NOMO-1 treated with dmso at 0.1 percent for 144 hours (cell line): ENCODE data around the gene CACNA1D.

Experiments used
- DNase-seq: peaks from one replicate; lab custom pipeline; 2025; ENCODE audit not compliant: unreplicated experiment; lab: John Stamatoyannopoulos, UW

The CACNA1D gene

DNA sequence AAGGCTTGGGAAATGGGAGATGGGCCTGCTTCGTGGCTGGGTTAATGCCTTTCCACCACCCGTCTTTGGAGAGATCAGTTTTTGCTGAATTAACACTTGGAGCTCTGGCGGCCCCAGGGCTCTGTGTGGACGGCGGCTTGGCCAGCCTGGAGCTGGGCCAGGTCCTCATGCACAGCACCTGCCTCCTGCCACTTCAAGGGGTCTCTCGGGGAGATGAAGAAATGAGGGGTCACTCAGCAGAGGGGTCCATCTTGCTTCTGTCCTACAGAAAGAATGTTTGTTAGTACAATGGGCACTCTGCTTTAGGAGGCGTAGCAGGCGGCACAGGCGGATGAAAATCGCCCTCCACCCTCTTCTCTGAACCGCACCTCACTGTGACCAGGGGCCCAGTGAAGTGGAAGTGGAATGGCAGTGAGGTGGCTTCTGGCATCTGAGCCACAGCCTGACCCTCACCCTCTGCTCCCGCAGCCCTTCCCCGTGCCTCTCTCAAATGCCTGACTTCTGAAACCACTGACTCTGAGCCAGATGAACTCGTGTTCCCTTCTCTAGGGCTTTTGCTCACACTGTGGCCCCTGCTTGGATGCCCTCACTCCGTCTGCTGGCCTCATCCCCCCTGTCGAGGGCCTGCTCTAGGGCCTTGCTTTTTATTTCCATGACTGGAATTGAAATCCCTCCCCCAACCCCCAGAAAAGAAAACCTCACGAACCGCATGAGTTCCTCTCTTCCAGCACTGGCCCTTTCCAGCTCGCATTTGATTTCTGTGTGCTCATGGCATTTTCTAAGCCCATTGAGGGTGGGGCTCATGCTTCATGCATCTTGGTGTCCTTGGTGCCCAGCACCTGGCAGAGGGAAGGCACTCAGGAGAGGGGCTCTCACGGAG, 309.6 kb downstream of the CACNA1D start:
- no peak for DNase-seq

DNA sequence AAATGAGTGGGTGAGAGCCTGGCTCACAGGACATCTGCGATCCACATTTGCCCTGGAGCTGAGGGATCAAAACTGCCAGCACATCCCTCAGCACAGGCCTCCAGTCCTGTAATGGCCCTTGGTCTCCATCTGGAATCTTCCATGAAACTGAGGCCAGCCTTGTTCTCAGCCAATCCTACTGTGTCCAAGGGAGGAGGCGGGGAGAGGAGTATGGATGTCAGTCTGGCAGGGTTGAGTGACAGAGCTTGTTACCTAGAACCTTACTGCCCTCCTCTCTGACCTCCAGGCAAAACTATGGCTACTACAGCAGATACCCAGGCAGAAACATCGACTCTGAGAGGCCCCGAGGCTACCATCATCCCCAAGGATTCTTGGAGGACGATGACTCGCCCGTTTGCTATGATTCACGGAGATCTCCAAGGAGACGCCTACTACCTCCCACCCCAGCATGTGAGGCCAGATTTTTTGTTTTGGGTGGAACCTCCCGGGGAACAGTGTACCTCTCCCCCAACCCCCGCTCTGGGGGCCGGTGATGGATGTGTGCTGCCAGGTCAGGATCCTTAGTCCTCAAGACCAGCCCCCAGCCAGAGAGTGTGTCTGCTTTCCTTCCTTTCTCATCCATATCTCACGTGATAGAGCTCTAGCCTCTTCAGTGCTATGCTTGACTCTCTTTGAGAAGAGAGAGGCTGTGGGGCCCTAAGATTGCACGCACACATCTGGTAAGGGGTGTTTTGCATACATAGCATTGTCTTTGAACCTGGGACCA, 310.5 kb downstream of the CACNA1D start:
- DNase-seq = no peak

- no peak for DNase-seq
Measured at GRCh38 chr3:53805463-53806159, 311.2 kb downstream of the CACNA1D start.

DNA sequence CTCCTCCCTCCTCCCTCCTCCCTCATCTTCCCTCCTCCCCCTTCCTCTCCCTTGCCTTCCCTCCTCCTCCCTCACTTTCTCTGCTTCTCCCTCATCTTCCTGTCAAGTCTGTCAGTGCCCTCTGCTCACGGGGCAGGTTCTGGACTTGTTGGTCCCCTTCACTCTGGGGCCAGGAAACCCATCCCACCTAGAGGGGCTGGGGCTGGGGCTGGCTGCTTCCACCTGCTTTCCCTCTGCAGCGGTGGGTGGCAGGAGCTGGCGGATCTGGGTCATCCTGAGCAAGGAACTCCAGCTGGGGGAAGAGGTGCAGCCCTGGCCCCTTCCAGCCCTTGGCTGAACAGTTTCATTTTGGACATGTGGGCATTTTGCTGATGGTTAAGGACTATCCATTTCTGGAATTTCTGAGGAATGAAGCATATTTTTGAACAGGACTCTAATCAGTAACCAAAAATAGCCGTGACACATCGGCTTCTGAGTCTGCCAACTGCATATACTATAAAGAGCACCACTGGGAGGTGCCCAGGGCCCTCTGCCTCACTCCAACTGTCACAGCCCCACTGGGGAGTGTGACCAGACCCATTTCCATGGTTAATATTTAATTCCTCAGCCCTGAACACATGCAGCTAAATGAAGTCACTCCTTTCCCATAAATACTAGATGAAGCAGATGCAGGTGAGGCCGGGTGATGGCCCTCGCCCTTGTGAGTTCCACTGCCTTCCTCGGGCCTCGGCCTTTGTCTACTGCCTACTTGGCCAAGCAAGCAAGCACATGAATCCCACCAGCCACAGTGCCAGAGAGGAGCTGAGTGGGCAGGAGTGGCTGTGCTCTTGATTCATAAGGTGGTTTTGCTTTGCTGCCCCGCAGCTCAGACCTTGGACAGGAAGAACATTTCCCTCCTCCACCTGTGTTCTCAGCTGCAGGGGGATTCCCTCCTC, 312.0 kb downstream of the CACNA1D start:
- no peak for DNase-seq

DNA sequence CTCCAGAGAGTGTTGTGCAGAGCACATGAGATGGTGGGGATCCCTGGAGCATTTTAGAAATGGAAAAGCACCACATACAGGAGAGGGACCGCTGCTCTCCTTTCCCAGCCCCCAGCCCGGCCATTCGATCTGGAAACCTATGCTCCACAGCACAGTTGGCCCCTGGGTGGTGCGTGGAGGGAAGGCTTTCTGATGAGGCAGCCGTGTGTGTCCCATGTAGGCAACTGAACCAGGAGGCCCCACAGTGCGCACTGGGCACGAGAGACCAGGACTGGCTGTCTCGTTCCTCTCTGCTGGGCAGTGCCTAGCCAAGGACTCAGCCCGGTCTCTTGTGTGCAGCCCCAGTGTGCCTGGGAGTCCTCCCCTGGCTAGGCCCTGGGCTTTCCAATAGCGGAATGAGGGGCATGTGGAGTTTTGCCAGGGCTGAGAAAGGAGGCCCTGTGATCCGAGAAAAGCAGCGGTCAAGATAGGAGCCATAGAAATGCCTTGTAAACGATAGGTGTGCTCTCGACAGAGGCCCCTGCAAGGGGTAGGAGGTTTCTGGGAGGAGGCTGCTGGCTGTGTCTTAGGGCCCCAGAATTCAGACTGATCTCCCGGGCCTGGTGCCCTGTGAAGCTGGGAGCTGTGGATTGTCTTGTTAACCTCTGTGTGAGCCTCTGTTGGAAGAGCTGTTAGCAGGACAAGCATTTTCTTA, 312.9 kb downstream of the CACNA1D start:
- DNase-seq = no peak

DNA sequence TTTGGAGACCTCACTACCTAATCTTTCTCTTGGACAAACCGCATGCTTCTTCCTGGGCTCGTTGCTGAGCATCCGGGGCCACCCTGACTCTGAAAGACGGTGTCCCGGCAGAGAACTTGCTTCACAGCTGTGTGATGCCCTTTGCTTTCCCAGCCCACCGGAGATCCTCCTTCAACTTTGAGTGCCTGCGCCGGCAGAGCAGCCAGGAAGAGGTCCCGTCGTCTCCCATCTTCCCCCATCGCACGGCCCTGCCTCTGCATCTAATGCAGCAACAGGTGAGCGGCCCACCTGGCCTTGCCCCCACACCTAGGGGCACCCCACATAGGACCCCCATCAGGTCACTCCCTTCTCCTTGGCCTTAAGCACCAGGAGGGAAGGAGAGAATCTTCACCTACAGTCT, 314.1 kb downstream of the CACNA1D start:
- DNase-seq = no peak

DNA sequence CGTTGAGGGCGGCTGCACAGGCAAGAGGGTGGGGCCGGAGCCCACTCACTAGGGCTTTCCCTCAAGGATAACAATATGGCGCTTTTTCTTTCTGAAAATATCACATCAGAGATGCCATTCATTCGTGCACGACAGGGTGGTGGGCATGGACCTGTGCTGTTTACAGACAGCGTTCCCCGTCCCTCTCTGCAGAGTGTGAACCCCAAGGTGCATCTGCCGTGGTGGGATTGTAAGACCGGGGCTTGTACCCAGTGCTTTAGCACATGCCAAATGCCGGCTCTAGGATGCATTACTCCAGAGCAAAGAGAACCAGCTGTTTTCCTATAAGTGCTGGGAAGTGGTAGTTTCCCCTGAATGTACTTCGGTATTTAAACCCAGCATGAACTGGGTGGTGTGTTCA, 314.9 kb downstream of the CACNA1D start:
- no peak for DNase-seq

- DNase-seq = no peak
Measured at GRCh38 chr3:53809764-53810400, 315.5 kb downstream of the CACNA1D start.

DNA sequence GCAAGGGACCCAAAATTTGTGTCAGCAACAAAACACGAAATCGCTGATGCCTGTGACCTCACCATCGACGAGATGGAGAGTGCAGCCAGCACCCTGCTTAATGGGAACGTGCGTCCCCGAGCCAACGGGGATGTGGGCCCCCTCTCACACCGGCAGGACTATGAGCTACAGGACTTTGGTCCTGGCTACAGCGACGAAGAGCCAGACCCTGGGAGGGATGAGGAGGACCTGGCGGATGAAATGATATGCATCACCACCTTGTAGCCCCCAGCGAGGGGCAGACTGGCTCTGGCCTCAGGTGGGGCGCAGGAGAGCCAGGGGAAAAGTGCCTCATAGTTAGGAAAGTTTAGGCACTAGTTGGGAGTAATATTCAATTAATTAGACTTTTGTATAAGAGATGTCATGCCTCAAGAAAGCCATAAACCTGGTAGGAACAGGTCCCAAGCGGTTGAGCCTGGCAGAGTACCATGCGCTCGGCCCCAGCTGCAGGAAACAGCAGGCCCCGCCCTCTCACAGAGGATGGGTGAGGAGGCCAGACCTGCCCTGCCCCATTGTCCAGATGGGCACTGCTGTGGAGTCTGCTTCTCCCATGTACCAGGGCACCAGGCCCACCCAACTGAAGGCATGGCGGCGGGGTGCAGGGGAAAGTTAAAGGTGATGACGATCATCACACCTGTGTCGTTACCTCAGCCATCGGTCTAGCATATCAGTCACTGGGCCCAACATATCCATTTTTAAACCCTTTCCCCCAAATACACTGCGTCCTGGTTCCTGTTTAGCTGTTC, 316.9 kb downstream of the CACNA1D start:
- DNase-seq = no peak

DNA sequence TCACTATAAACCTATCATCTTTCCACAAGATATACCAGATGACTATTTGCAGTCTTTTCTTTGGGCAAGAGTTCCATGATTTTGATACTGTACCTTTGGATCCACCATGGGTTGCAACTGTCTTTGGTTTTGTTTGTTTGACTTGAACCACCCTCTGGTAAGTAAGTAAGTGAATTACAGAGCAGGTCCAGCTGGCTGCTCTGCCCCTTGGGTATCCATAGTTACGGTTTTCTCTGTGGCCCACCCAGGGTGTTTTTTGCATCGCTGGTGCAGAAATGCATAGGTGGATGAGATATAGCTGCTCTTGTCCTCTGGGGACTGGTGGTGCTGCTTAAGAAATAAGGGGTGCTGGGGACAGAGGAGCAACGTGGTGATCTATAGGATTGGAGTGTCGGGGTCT, 318.0 kb downstream of the CACNA1D start:
- DNase-seq = no peak

DNA sequence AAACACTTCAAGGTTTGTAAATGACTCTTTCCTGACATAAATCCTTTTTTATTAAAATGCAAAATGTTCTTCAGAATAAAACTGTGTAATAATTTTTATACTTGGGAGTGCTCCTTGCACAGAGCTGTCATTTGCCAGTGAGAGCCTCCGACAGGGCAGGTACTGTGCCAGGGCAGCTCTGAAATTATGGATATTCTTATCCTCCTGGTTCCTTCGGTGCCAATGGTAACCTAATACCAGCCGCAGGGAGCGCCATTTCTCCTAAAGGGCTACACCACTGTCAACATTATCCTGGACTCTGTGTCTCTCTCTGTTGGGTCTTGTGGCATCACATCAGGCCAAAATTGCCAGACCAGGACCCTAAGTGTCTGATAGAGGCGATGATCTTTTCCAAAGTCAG, 318.8 kb downstream of the CACNA1D start:
- no peak for DNase-seq

DNA sequence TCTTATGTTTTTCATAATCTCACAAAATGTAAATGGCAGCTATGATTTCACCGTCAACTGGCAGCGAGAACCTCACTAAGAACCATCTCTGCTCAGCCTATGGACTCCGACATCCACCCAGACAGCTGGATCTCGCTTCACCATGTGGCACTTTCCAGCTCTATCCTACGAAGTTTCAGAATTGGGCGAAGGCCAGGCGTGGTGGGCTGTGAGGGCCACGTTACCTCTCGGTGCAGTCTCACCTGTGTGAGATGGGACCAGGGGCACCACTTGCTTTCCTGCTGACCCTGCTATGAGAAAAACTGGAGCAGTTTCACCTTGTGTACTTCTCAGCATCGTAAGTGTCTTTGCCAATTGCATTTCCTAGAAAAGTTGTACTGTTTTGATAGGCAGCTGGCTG, 319.5 kb downstream of the CACNA1D start:
- no peak for DNase-seq

- no peak for DNase-seq
Measured at GRCh38 chr3:53815067-53815466, 320.7 kb downstream of the CACNA1D start.

DNA sequence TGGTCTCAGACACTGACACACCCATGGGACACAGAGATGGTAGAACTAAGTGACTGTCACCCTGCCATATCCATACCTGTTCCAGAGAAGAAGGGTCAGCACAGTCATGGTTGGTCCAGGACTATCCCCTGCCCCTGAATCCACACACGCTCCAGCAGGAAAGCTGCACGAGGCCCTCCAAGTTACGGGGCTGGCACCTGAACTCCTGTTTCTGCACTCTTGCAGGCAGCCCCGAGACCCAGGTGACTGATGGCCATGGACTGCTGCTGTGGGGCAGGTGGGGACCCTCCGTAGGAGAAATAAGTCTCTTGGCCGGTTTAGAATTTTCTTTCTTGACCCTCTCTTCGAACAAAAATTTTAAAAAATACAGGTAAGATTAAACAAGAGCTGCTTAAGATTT, 321.2 kb downstream of the CACNA1D start:
- no peak for DNase-seq

DNA sequence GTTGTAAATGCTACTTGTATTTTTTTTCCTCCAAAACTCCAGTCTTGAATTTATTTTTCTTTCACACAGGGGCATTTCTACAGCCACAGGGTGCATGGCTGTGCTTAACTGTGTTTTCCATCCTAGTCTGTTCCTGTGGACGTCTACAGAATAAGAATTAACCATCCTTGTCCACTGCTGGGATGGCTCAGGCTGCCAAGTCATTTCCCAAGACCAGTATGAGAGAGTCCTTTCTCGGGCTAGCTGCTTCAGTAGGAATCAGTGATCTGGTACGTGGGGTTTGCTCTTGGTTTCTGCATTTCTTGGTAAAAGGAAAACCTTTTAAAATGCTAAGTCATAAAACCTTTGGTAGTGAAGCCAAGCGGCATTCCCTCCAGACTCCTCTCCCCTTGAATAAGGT, 322.0 kb downstream of the CACNA1D start:
- DNase-seq = no peak

DNA sequence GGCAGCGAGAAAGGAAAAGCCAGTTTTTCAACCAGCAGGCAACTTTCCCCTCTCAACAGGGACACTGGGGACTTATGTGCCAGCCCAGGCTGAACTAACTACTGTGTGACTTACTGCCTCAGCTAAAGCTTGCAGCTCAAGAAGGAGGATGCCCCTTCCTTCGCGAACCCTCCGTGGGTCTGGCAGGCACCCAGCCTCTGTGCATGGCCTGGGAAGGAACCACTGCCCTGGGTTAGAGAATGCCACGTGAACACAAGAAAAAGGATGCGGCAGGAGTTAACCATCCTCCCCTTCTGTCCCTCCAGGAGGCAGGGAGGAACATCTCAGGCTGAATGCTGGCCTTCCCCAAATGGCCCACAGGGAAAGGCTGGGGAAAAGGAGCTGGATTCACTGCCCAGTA, 322.8 kb downstream of the CACNA1D start:
- no peak for DNase-seq

DNA sequence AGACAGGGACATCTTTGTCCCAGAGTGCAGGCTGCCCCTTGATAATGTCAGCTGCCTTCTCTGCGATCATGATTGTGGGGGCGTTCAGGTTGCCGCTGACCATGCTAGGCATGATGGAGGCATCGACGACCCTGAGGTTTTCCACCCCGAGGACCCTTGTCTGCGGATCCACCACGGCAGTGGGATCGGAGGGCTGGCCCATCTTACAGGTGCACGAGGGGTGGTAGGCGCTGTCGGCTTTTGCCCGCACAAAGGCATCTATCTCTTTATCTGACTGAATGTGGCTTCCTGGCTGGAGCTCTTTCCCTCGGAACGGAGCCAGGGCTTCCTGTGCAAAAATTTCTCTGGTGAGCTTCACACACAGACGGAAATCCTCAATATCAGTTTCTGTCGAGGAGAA, 323.4 kb downstream of the CACNA1D start:
- no peak for DNase-seq

DNA sequence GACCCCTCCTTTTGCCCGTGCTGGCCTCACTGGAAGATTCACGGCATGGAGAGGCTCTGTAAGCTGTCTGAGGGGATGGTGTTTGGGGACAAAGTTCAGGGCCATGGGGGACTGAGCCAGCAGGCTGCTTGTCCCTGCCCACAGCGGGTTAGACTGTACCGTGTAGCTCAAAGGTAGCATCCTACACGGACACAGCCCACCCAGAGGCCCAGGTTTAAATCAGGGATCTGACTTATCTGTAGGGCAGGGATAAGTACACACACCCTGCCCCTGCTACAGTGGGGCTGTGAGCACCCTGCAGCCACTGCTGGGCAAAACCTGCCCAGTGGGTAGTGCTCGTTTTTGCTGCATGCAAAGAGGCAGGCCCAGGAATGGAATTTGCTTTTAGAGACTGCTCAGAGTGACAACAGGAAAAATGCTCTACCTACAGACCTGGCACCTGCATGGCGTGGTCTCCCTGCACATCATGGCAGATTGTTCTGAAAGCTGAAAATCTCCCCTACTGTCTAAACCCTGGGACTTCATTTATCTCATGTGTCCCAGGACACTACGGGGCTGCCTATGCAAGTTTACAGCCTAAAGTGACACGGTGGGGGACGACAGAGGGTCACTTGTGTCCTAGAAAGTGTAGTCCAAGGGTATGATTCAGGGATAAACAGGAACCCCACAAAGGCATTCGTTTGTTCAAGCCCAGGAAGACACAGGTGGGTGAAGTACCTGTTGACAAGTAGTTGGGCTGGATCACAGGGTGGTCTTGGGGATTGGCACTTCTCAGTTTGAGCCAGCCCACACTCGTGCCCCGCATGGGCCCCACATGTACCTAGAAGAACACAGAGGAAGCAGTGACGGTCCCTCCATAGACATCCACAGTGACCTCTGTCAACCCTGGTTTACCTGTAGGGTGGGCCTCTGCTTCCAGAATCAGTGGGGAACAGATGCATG, 324.1 kb downstream of the CACNA1D start:
- DNase-seq = no peak
